ENCODE data around the gene STK4.

Gene STK4

GRCh38 chr20:44981736-44982406 lies 15.6 kb downstream of the STK4 start:
- TF ChIP-seq, protein P1, sequence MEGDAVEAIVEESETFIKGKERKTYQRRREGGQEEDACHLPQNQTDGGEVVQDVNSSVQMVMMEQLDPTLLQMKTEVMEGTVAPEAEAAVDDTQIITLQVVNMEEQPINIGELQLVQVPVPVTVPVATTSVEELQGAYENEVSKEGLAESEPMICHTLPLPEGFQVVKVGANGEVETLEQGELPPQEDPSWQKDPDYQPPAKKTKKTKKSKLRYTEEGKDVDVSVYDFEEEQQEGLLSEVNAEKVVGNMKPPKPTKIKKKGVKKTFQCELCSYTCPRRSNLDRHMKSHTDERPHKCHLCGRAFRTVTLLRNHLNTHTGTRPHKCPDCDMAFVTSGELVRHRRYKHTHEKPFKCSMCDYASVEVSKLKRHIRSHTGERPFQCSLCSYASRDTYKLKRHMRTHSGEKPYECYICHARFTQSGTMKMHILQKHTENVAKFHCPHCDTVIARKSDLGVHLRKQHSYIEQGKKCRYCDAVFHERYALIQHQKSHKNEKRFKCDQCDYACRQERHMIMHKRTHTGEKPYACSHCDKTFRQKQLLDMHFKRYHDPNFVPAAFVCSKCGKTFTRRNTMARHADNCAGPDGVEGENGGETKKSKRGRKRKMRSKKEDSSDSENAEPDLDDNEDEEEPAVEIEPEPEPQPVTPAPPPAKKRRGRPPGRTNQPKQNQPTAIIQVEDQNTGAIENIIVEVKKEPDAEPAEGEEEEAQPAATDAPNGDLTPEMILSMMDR (IDR thresholded peaks at IDR 0.05; ENCODE audit: control extremely low read depth, extremely low read depth, low read depth, missing control alignments) = no peak
- DNase-seq (ENCODE audit: extremely low spot score) = no peak
- CTCF ChIA-PET = interaction anchor here (1.0 to 1.8 kb wide), 3 partner anchors 11 to 15 kb away, joined by 3 to 4 read pairs (median 4); no protein-coding TSS in a partner anchor
- POLR2A ChIA-PET = interaction anchor here (0.5 to 0.6 kb wide), 2 partner anchors 30 to 79 kb away, joined by 3 read pairs; no protein-coding TSS in a partner anchor

- DNase-seq (ENCODE audit: extremely low spot score) = no peak
- ChIA-PET CTCF (interaction anchor here (1.1 to 1.8 kb wide), 3 partner anchors 10 to 16 kb away, joined by 3 to 4 read pairs (median 4); no protein-coding TSS in a partner anchor), POLR2A (no interaction called here)
- TF ChIP-seq, protein P1 (IDR thresholded peaks at IDR 0.05; ENCODE audit: control extremely low read depth, extremely low read depth, low read depth, missing control alignments) = no peak
Observed at GRCh38 chr20:44983093-44983674, 16.9 kb downstream of the STK4 start.

GRCh38 chr20:44988631-44989171 lies 22.4 kb downstream of the STK4 start:
- ChIA-PET CTCF (interaction anchor here (0.6 to 1.9 kb wide), 2 partner anchors 23 to 26 kb away, joined by 3 to 4 read pairs; no protein-coding TSS in a partner anchor), POLR2A (no interaction called here)

DNA sequence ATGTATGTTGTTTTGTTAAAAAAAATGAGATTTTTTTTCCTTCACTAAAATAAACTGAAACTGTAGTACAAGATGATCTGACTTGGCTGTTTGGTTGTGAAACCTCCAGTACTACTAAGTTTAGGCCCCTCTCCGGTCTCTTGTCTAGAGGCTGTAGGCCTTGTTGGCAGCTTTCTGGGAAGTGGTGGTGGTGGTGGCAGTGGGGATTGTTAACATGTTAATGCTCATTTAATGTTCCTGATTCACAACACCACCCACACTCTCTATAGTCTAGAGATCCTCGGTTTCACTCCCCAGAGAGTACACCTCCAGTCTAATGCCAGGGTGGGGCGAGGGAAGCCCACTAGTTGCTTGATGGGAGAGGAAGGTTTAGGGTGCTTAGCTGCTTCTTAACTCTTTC lies 24.1 kb downstream of the STK4 start:
- ChIA-PET CTCF (interaction anchor here (0.7 to 2.2 kb wide), 3 partner anchors 13 to 105 kb away, joined by 3 to 7 read pairs (median 3); no protein-coding TSS in a partner anchor), POLR2A (no interaction called here)
- TF ChIP-seq, protein P1 (IDR thresholded peaks at IDR 0.05; ENCODE audit: control extremely low read depth, extremely low read depth, low read depth, missing control alignments) = no peak
- no peak for DNase-seq (ENCODE audit: extremely low spot score)

More at GRCh38 chr20:44988631-44989171, 22.4 kb downstream of the STK4 start:
- TF ChIP-seq, protein P1 (IDR thresholded peaks at IDR 0.05; ENCODE audit: control extremely low read depth, extremely low read depth, low read depth, missing control alignments) = no peak
- DNase-seq (ENCODE audit: extremely low spot score) = no peak

DNA sequence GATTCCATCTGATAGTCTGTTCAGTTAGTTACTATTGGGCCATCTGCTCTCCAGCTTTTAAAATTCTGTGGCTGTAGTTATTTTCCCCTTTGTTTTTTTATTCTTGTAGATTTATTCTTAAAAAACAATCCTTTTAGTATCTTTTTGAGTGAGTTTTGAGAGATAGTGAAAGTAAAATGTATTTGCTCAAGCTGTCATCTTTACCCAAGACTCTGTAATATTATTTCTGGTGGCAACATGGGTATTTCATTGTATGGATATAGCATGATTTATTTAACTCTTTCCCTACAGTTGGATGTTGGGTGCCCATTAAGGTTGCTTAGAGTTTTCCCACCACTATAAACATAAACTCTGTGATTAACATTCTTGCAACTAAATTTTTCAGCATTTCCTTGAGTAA lies 24.6 kb downstream of the STK4 start:
- ChIA-PET CTCF (interaction anchor here (0.7 to 2.2 kb wide), 3 partner anchors 13 to 105 kb away, joined by 3 to 7 read pairs (median 3); no protein-coding TSS in a partner anchor), POLR2A (no interaction called here)
- TF ChIP-seq, protein P1 (IDR thresholded peaks at IDR 0.05; ENCODE audit: control extremely low read depth, extremely low read depth, low read depth, missing control alignments) = no peak
- DNase-seq (ENCODE audit: extremely low spot score) = no peak

DNA sequence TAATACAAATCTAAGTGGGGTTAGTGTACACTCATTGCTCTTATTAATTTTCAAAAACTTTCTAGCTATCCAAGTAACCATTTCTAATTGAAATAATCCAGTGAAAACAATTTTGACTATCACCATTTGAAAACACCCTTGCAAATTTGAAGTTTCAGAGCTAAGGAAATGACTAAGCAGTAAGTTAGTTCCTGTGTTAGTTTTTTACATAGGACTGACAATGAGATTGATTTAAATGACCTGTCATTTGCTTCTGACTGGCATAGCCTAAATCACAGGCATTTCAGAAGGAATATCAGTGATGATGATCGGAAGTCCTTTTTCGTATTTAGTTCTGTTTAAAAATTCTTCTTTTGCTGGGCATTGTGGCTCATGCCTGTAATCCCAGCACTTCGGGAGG lies 27.0 kb downstream of the STK4 start:
- no peak for DNase-seq (ENCODE audit: extremely low spot score)
- ChIA-PET CTCF (interaction anchor here (1.0 to 2.1 kb wide), 6 partner anchors 9 to 35 kb away, joined by 3 to 5 read pairs (median 4); no protein-coding TSS in a partner anchor), POLR2A (no interaction called here)
- TF ChIP-seq, protein P1 (IDR thresholded peaks at IDR 0.05; ENCODE audit: control extremely low read depth, extremely low read depth, low read depth, missing control alignments) = no peak

Data from GM10248 (cell line).